Keratinocyte (primary cell): ENCODE data around the gene SPRY2. TPM values are rescaled to one million over a fixed set of nuclear protein-coding genes. Genes with fewer than 3 reads are reported as not detected.
A peak's percentile ranks its signal among the peaks of the same experiment; 100 is the strongest.

Experiments
- DNase-seq: peaks from one replicate; pipeline ENCODE4 v3.0.0-alpha.2; 2011; ENCODE audit warnings: low read depth, missing footprints, low spot score
- FAIRE-seq: peaks from 2 replicates; lab custom pipeline; 2011; peaks lifted over from hg19 to GRCh38; lab: Jason Lieb, UNC
- H2AFZ ChIP-seq: 2 replicates; pipeline ENCODE4 v1.6.0; 2012; ENCODE audit warnings: low read length, control low read depth, inconsistent platforms; ENCODE audit not compliant: control insufficient read depth
- H3K27ac ChIP-seq: 2 replicates; pipeline ENCODE4 v1.5.1; 2011; ENCODE audit warnings: low read length; ENCODE audit not compliant: control insufficient read depth, insufficient read depth
- H3K27me3 ChIP-seq: 3 replicates; pipeline ENCODE4 v1.6.0; 2011; ENCODE audit warnings: low read length; ENCODE audit not compliant: control insufficient read depth, insufficient read depth; ENCODE audit errors: extremely low read depth
- H3K36me3 ChIP-seq, 2 experiments: 2 replicates in 1 of 2; 3 replicates in 1 of 2; pipeline ENCODE4 v1.5.1; 2011; ENCODE audit warnings: low read length in 2 of 2, mild to moderate bottlenecking in 1 of 2; ENCODE audit not compliant: control insufficient read depth in 2 of 2, insufficient read depth in 2 of 2; ENCODE audit errors: extremely low read depth in 1 of 2
- H3K4me1 ChIP-seq: 3 replicates; pipeline ENCODE4 v1.5.1; 2011; ENCODE audit warnings: low read length; ENCODE audit not compliant: control insufficient read depth, insufficient read depth; ENCODE audit errors: extremely low read depth
- H3K4me2 ChIP-seq: 3 replicates; pipeline ENCODE4 v1.6.0; 2011; ENCODE audit warnings: low read depth, low read length; ENCODE audit not compliant: control insufficient read depth, insufficient read depth; ENCODE audit errors: extremely low read depth
- H3K4me3 ChIP-seq, 3 experiments: fragments of 200-600 bp in 1 of 3; sonication (generic) in 1 of 3; 2 replicates in 2 of 3; 3 replicates in 1 of 3; pipeline ENCODE4 v1.5.1; 2011 to 2016; ENCODE audit warnings: low read length in 3 of 3, mild to moderate bottlenecking in 3 of 3, control low read depth in 2 of 3, inconsistent platforms in 1 of 3, low read depth in 1 of 3, mixed read lengths in 1 of 3, mixed run types in 1 of 3, moderate library complexity in 1 of 3; ENCODE audit not compliant: control insufficient read depth in 2 of 3, insufficient read depth in 2 of 3; ENCODE audit errors: extremely low read depth in 1 of 3
- H3K79me2 ChIP-seq: 2 replicates; pipeline ENCODE4 v1.6.0; 2012; ENCODE audit warnings: low read length; ENCODE audit not compliant: control insufficient read depth, insufficient read depth
- H3K9ac ChIP-seq: 3 replicates; pipeline ENCODE4 v1.6.0; 2011; ENCODE audit warnings: low read length; ENCODE audit not compliant: control insufficient read depth, insufficient read depth; ENCODE audit errors: extremely low read depth
- H3K9me1 ChIP-seq: 3 replicates; pipeline ENCODE4 v1.6.0; 2011; ENCODE audit warnings: low read length; ENCODE audit not compliant: control insufficient read depth, insufficient read depth; ENCODE audit errors: extremely low read depth
- H3K9me3 ChIP-seq: 2 replicates; pipeline ENCODE4 v1.5.1; 2012; ENCODE audit warnings: low read depth, low read length; ENCODE audit not compliant: control insufficient read depth
- H4K20me1 ChIP-seq: 3 replicates; pipeline ENCODE4 v1.6.0; 2011; ENCODE audit warnings: low read length; ENCODE audit not compliant: control insufficient read depth, insufficient read depth; ENCODE audit errors: extremely low read depth
- EZH2 ChIP-seq: IDR thresholded peaks from one replicate; pipeline ENCODE4 v1.6.1; 2012; ENCODE audit warnings: inconsistent platforms, mild to moderate bottlenecking, low read length, moderate library complexity
- dilution Hi-C: fragments of 300-500 bp; cut with MboI; formaldehyde crosslinking; loops from one replicate; pipeline ENCODE4 v1.7.0; 2020; ENCODE audit warnings: low sequenced_read_pairs; ENCODE audit not compliant: extremely low pct_ligation_motif_present
- polyA plus RNA-seq, 5 experiments: library from polyadenylated mRNA; depleted of rRNA in 3 of 5; stranded (reverse) in 3 of 5; stranded (forward) in 1 of 5; unstranded in 1 of 5; fragments of >200 nt; gene quantifications; 1 replicate in 1 of 5; 2 replicates in 3 of 5; 3 replicates in 1 of 5; pipeline versions ENCODE4 v1.2.1 to v1.2.3, GENCODE V29; 2011 to 2012; ENCODE audit warnings: missing spikeins in 2 of 5, low read depth in 1 of 5, low replicate concordance in 1 of 5
- TF ChIP-seq, protein P1 (sequence below), 3 experiments: IDR thresholded peaks in 1 of 3; conservative IDR thresholded peaks in 1 of 3; optimal IDR thresholded peaks in 1 of 3; 2 replicates in 2 of 3; 3 replicates in 1 of 3; pipeline versions ENCODE3 to v1.5.1; 2011; ENCODE audit warnings: low read length in 3 of 3, mild to moderate bottlenecking in 3 of 3, moderate library complexity in 2 of 3, control low read depth in 1 of 3, inconsistent platforms in 1 of 3; ENCODE audit not compliant: insufficient read depth in 2 of 3; ENCODE audit errors: extremely low read depth in 1 of 3

SPRY2 gene
- polyA plus RNA-seq, 1 donor (not counting 4 experiments of a cell fraction or from before 2014, with no cell fraction given), result 28.4 TPM

DNA sequence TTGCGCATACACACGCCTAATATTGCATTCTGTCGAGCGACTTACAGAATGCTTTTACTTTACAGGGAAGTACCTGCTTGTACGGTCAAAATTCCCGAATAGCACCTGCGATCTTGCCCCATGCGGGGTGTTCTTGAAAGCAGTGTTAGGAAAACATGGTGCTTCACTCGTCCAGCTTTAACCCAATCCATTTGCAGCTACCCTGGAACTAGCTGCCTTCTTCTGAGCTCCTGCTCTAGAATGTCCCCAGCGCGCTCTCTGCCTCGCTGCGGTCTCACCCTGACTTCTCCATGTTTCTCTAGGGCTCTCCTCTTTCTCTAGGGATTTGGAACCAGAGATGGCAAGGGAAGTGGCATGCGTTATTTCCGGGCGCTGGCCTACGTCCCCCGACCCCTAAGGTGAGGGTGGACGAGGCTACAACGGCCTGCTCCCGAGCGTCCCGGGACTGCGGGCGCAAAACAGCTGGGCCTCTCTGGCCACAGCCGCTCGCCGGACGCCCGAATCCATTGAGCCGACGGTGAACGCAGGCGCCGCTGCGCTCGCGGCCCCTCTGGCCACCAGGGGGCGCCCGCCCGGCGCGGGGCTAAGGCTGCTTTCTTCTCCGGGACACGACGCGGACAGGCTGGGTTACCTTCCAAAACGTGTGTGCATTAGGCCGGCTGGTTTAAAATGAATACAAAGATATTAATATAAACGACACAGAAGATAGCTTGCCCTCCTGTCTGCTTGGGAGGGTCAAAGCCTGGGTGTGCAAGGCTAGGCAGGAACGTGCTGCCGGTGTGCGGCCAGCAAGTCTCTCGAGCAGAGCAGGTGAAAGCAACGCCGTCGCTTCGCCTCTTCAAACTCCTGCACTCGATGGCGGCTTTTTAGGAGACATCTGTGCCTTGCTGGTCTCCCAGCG, 1.8 kb upstream of the SPRY2 start:
- H3K4me1 ChIP-seq, result peaks cover 8% of the 10 kb centered on the region
- peak overlapping the region; percentile 99 for H2AFZ ChIP-seq
- no peaks in the 10 kb centered on the region for H3K9me3 ChIP-seq
- H3K36me3 ChIP-seq, result no peaks in the 10 kb centered on the region
- H3K4me2 ChIP-seq, result peak overlapping the region; percentile 92
- dilution Hi-C loops, result no loop called here
- H3K79me2 ChIP-seq, result peaks cover 31% of the 10 kb centered on the region
- no peaks in the 10 kb centered on the region for H4K20me1 ChIP-seq
- no peak for FAIRE-seq
- no peak for TF ChIP-seq EZH2
- TF ChIP-seq, protein P1, sequence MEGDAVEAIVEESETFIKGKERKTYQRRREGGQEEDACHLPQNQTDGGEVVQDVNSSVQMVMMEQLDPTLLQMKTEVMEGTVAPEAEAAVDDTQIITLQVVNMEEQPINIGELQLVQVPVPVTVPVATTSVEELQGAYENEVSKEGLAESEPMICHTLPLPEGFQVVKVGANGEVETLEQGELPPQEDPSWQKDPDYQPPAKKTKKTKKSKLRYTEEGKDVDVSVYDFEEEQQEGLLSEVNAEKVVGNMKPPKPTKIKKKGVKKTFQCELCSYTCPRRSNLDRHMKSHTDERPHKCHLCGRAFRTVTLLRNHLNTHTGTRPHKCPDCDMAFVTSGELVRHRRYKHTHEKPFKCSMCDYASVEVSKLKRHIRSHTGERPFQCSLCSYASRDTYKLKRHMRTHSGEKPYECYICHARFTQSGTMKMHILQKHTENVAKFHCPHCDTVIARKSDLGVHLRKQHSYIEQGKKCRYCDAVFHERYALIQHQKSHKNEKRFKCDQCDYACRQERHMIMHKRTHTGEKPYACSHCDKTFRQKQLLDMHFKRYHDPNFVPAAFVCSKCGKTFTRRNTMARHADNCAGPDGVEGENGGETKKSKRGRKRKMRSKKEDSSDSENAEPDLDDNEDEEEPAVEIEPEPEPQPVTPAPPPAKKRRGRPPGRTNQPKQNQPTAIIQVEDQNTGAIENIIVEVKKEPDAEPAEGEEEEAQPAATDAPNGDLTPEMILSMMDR (optimal IDR thresholded peaks at IDR 0.05 in 1 of 3, IDR thresholded peaks at IDR 0.05 in 1 of 3, conservative IDR thresholded peaks at IDR 0.05 in 1 of 3; ENCODE audit: extremely low read depth in 1 of 3, insufficient read depth in 2 of 3, low read length in 3 of 3), result peak; percentile 73 to 93 (median 89)
- peak overlapping the region; percentile 36 to 78 (median 75) for H3K4me3 ChIP-seq
- DNase-seq, result no peak
- H3K27ac ChIP-seq, result peak overlapping the region; percentile 50
- H3K9ac ChIP-seq, result peak overlapping the region; percentile 76
- no peaks in the 10 kb centered on the region for H3K27me3 ChIP-seq
- H3K9me1 ChIP-seq, result no peaks in the 10 kb centered on the region

DNA sequence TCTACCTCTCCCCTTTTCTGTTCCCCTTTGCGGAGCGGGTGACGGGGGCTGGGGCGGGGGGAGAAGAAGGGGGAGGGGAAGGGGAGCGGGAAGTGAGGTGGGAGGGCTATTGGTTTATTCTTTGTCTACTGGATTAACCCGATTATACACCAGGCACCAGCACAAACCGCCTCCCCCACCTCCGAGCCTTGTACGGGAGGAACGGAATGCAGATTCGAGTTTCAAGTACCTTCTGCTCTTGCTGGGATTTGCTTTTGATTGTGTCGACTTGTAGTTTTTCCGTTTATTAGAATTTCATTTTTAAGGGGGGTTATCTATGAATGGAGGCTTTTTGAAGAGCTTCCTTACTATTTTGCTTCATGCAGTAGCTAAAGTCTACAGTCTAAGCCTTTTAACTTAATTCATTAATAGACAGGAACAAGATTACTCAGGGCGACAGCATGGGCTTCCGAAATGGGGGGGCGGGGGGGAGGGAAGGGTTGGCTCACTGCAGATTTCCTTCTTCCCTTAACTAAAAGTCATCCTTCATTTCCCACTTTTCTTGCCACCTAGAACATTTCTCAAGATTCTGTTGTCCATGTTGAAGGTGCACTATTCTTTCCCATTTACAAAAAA, 937 bp upstream of the SPRY2 start:
- Histone ChIP-seq H3K36me3 (peaks cover 3 to 4% of the 10 kb centered on the region in 2 experiments), H3K4me1 (peaks cover 13% of the 10 kb centered on the region), H3K9me1 (no peaks in the 10 kb centered on the region), H3K9ac (peak overlapping the region; percentile 93), H3K79me2 (peaks cover 39% of the 10 kb centered on the region), H3K27me3 (no peaks in the 10 kb centered on the region), H3K9me3 (no peaks in the 10 kb centered on the region), H2AFZ (peak overlapping the region; percentile 99), H3K4me2 (peak overlapping the region; percentile 92), H4K20me1 (no peaks in the 10 kb centered on the region), H3K4me3 (peak overlapping the region; percentile 75 to 78 (median 78)), H3K27ac (peak overlapping the region; percentile 85)
- FAIRE-seq (no peak), DNase-seq (no peak)
- TF ChIP-seq EZH2, result no peak
- TF ChIP-seq, protein P1 (optimal IDR thresholded peaks at IDR 0.05 in 1 of 3, IDR thresholded peaks at IDR 0.05 in 1 of 3, conservative IDR thresholded peaks at IDR 0.05 in 1 of 3; ENCODE audit: extremely low read depth in 1 of 3, insufficient read depth in 2 of 3, low read length in 3 of 3), result no peak
- dilution Hi-C loops, result no loop called here
